PFSK-1 (cell line): ENCODE data around the gene LIPC.

Source experiments
- FOXP2 ChIP-seq: optimal IDR thresholded peaks from 2 replicates; pipeline ENCODE3; 2011; ENCODE audit warnings: borderline replicate concordance, control low read depth, inconsistent platforms; ENCODE audit not compliant: insufficient read depth; ENCODE audit errors: extremely low read length, extremely low read depth
- POLR2AphosphoS5 ChIP-seq: IDR thresholded peaks from 2 replicates; pipeline ENCODE4 v1.6.1; 2012; ENCODE audit warnings: low read depth, mild to moderate bottlenecking, control low read depth, low read length, moderate library complexity
- REST ChIP-seq, 2 experiments: IDR thresholded peaks; 2 replicates each; pipeline versions ENCODE4 v1.6.1 to v1.8.0; 2011 to 2012; ENCODE audit warnings: low read depth in 2 of 2, low read length in 2 of 2, control low read depth in 1 of 2, inconsistent platforms in 1 of 2, mild to moderate bottlenecking in 1 of 2, moderate library complexity in 1 of 2; ENCODE audit not compliant: insufficient read depth in 1 of 2
- SIN3A ChIP-seq: IDR thresholded peaks from 2 replicates; pipeline ENCODE4 v1.6.1; 2012; ENCODE audit warnings: mild to moderate bottlenecking, low read length, moderate library complexity, borderline replicate concordance; ENCODE audit not compliant: insufficient read depth
- TAF1 ChIP-seq: IDR thresholded peaks from 2 replicates; pipeline ENCODE4 v1.6.1; 2012; ENCODE audit warnings: low read length, control low read depth, borderline replicate concordance; ENCODE audit not compliant: insufficient read depth

LIPC gene

DNA sequence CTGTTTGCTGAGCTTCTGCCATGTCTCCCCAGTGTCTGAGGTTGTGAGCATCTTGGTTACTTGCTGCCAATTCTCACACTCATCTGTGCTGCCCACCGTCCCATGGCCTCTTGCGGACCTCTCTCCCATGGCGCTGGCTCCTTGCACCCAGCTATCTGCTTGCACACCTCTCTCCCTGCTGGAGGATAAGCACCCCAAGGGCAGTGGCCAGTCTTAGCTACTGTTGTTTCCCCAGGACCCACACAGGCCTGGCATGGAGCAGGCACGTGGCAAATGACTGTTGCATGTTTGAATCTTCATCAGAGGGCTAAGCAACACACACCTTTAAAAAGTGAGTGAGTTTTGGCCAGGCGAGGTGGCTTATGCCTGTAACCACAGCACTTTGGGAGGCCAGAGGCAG lies 14.7 kb downstream of the LIPC start:
- no peak for TF ChIP-seq REST (IDR thresholded peaks at IDR 0.05; ENCODE audit: insufficient read depth in 1 of 2, low read depth in 2 of 2, low read length in 2 of 2)
- no peak for TF ChIP-seq TAF1
- no peak for TF ChIP-seq POLR2AphosphoS5
- TF ChIP-seq SIN3A, result no peak
- TF ChIP-seq FOXP2, result no peak

GRCh38 chr15:58447271-58448010 lies 15.7 kb downstream of the LIPC start:
- TF ChIP-seq SIN3A (no peak), TAF1 (no peak), POLR2AphosphoS5 (no peak), REST (IDR thresholded peaks at IDR 0.05; ENCODE audit: insufficient read depth in 1 of 2, low read depth in 2 of 2, low read length in 2 of 2) (no peak), FOXP2 (no peak)

- TF ChIP-seq SIN3A (no peak), REST (IDR thresholded peaks at IDR 0.05; ENCODE audit: insufficient read depth in 1 of 2, low read depth in 2 of 2, low read length in 2 of 2) (no peak), TAF1 (no peak), POLR2AphosphoS5 (no peak), FOXP2 (no peak)
These were observed 16.5 kb downstream of the LIPC start for GRCh38 chr15:58448331-58448730.

DNA sequence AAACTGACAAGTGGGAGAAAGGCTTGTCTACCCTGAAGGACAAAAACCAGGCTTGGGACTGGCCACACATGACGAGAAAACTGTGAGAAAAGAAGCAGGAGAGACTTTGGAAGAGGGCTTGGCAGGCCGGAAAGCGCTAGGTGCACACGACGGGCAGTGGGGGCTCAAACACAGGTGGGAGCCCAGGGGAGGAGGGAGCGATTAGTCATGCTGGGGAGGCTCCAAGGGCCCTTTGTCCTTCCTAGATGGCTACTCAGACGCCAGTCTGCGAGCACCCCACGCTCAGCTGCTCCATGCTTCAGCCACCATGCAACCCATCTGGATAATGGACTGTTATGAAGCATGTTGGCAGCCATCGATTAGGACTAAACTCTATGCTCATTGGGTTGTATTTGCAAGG lies 17.1 kb downstream of the LIPC start:
- TF ChIP-seq FOXP2 (no peak), POLR2AphosphoS5 (no peak), SIN3A (no peak), REST (IDR thresholded peaks at IDR 0.05; ENCODE audit: insufficient read depth in 1 of 2, low read depth in 2 of 2, low read length in 2 of 2) (no peak), TAF1 (no peak)

- TF ChIP-seq TAF1 (no peak), REST (IDR thresholded peaks at IDR 0.05; ENCODE audit: insufficient read depth in 1 of 2, low read depth in 2 of 2, low read length in 2 of 2) (no peak), FOXP2 (no peak), POLR2AphosphoS5 (no peak), SIN3A (no peak)
These were observed 20.0 kb downstream of the LIPC start for GRCh38 chr15:58451826-58452225.
